Lower leg skin (tissue), 4 donors: ENCODE data around the gene PLCG2. TPM values are rescaled to one million over a fixed set of nuclear protein-coding genes. Genes with fewer than 3 reads are reported as not detected.

Experiments
- DNase-seq, 2 donors: peaks; one replicate each; pipeline ENCODE4 v3.0.0-alpha.2; 2019; ENCODE audit warnings: low spot score in 2 of 2
- H3K4me3 ChIP-seq: fragments of 200-600 bp; sonication (generic); 2 replicates; pipeline ENCODE4 v1.5.1; 2017; ENCODE audit warnings: mild to moderate bottlenecking, low read depth; ENCODE audit not compliant: poor library complexity, severe bottlenecking
- POLR2A ChIP-seq, 2 donors: fragments of 450-650 bp; IDR thresholded peaks; one replicate each; pipeline ENCODE4 v1.6.1; 2016 to 2017; ENCODE audit warnings: antibody characterized with exemption in 2 of 2, mild to moderate bottlenecking in 1 of 2, moderate library complexity in 1 of 2
- whole genome bisulfite sequencing, 2 donors: methylation state at CpG; one replicate each; pipeline ENCODE4 v1.1.5; 2018; 5-methylcytosine and 5-hydroxymethylcytosine counted together
- intact Hi-C: fragments of 100-400 bp; cut with DNase I; formaldehyde crosslinking; loops from one replicate; pipeline ENCODE4 v1.15.0; 2023; ENCODE audit warnings: low total_unique reads
- total RNA-seq, 4 donors: library from RNA; depleted of rRNA; stranded (reverse); fragments of >200 nt; gene quantifications; one replicate each; pipeline ENCODE4 v1.1.0, GENCODE V29; 2016
- TF ChIP-seq, protein P1 (sequence below), 3 donors: fragments of 450-650 bp; IDR thresholded peaks; one replicate each; pipeline ENCODE4 v1.5.1; 2016; ENCODE audit warnings: antibody characterized with exemption in 3 of 3, mild to moderate bottlenecking in 3 of 3, moderate library complexity in 2 of 3

Gene PLCG2
- total RNA-seq, 4 donors from 2014 or later = 7.0 to 14.1 (median 10.2) TPM

DNA sequence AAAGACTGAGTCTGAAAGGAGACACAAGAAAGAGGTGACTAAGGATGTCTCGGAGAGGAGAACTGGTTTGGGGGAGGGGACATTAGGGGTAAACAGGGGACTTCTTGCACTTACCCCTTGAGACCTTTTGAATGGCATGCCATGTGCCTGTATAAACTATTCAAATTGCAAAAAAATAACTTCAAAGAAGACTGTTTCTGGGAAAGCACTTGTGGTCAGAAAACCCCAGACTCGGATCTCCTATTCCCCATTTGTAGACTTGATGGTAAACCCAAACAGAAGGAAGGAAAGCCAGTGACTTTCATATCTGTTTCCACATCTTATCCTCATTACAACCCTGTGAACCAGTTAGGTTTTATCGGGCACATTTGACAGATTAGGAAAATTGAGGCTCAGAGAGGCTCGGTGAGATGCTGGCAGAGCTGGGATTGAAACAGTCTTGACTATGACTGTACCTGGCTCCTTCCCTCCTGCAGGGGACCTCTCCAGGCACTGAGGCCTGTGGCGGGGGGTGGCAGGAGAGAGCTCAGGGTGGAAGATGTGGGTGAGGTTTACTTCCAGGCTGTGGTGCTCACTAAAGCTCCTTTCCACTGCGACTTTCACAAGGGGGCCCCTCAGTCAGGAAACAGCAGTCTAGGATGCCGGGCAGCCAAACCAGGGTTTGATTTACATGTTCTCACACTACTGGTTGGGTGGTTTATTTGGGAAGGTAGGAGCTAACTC lies 30.5 kb upstream of the PLCG2 start:
- intact Hi-C loops = no loop called here
- DNase-seq = no peak
- TF ChIP-seq, protein P1, sequence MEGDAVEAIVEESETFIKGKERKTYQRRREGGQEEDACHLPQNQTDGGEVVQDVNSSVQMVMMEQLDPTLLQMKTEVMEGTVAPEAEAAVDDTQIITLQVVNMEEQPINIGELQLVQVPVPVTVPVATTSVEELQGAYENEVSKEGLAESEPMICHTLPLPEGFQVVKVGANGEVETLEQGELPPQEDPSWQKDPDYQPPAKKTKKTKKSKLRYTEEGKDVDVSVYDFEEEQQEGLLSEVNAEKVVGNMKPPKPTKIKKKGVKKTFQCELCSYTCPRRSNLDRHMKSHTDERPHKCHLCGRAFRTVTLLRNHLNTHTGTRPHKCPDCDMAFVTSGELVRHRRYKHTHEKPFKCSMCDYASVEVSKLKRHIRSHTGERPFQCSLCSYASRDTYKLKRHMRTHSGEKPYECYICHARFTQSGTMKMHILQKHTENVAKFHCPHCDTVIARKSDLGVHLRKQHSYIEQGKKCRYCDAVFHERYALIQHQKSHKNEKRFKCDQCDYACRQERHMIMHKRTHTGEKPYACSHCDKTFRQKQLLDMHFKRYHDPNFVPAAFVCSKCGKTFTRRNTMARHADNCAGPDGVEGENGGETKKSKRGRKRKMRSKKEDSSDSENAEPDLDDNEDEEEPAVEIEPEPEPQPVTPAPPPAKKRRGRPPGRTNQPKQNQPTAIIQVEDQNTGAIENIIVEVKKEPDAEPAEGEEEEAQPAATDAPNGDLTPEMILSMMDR (IDR thresholded peaks at IDR 0.05) = no peak
- TF ChIP-seq POLR2A (IDR thresholded peaks at IDR 0.05) = no peak
- H3K4me3 ChIP-seq = no peak overlapping the region
- WGBS, 2 donors = 73 to 74% methylated on average over 7 of the region's 7 CpGs

DNA sequence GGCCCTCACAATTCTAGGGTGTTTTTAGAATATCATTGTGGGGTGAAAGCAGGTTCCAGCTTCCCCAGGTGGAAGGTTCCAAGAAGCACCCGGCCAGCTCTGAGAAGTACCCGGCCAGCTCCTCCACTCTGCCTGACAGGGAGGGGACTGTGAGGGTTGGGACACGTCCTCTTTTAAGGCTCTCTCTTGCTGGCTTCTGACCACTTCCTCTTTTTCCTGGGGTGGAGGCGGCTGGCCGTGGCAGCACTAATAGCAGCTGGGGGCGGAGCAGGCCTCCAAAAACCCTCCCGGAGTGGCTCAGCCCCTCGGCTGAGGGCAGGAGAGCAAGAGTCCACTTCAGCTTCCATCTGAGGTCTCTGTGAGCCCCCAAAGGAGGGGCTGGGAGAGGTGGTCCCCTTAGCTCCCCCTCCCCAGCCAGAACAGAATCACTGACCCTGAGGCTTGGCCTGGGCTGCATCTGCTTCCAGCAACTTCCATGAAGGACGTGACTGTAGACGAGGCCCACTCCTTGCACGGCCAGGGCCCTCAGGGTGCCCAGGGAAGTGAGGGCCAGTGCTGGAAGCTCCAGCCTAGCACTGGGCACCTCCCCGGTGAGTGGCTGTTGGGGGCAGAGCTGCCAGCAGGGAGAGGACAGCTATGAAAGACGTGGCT lies 26.7 kb upstream of the PLCG2 start:
- TF ChIP-seq, protein P1 (IDR thresholded peaks at IDR 0.05) = no peak
- TF ChIP-seq POLR2A (IDR thresholded peaks at IDR 0.05) = no peak
- intact Hi-C loops = no loop called here
- H3K4me3 ChIP-seq = no peak overlapping the region
- peak; percentile 53 to 87 for DNase-seq
- 58 to 59% methylated on average over 9 to 13 of the region's 13 CpGs for WGBS, 2 donors

DNA sequence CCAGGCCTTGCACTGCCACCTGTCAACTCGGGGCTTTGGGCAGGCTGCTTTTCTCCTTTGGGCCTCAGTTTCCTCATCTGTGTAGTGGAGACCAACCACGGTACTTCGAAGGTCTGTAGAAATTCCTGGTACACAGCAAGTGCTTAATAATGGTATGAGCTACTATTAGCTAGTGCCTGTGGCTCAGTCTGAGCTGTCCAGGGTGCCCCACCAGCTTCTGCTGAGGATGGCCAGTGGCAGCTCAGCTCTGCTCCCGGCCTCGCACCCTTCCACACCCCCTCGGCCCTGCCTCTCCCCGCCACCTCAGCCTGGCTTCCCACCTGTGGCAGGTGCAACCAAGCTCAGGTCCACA lies 26.2 kb upstream of the PLCG2 start:
- intact Hi-C loops = no loop called here

DNA sequence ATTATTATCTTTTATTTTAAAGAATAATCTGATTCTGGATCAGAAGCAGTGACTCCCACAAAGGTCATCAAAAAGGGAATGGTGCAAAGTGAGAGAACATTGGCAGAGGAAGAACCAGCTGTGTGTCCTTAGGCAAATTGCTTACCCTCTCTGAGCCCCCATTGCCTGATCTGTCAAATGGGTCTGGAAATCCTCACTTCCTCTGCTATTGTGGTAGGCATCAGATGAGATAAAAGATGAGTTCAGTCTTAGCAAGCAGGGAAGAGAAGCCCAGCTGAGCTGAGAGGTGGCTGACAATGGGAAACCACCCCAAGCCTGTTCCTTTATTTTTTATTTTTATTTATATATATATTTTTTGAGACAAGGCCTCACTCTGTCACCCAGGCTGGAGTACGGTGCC lies 24.2 kb upstream of the PLCG2 start:
- no peak overlapping the region for H3K4me3 ChIP-seq
- TF ChIP-seq, protein P1 (IDR thresholded peaks at IDR 0.05) = no peak
- no peak for TF ChIP-seq POLR2A (IDR thresholded peaks at IDR 0.05)
- WGBS, 2 donors = 84 to 90% methylated on average over 1 of the region's 1 CpG
- no peak for DNase-seq
- intact Hi-C loops = no loop called here

More for the DNA sequence above, 26.2 kb upstream of the PLCG2 start:
- H3K4me3 ChIP-seq = no peak overlapping the region
- 89 to 90% methylated on average over 7 of the region's 7 CpGs for WGBS, 2 donors
- TF ChIP-seq POLR2A (IDR thresholded peaks at IDR 0.05) = no peak
- TF ChIP-seq, protein P1 (IDR thresholded peaks at IDR 0.05) = no peak
- no peak for DNase-seq

DNA sequence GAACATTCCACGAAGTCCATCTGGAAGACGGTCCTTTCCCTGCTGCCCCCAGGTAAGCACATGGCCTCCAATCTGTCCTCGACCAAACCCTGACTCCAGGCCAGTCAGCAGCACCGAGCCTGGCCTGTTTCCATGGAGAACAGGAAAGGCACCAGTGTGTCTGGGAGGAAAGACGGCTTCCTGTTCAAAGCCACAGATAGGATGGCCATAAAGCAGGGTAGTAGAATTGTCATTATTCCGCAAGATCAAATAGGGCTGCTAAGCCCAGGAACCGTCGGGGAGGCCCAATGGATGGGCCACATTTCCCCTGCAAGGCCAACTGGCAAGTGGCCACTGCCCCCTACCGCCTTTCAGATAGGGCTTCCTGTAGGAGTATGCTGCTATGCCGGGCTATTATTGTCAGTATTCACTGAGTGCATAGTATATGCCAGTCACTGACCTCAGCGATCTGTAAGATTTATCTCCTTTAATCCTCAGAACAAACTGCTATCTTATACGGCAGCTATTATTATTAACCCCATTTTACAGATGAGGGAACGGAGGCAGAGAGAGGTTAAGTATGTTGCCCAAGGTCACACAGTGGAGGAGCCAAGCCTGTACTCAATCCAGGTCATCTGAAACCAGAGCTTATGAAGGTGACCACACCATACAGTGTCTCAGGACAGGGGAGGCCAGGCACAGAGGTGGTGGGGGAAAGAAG lies 23.0 kb upstream of the PLCG2 start:
- intact Hi-C loops = no loop called here
- 56 to 65% methylated on average over 13 of the region's 13 CpGs for WGBS, 2 donors
- no peak for TF ChIP-seq POLR2A (IDR thresholded peaks at IDR 0.05)
- TF ChIP-seq, protein P1 (IDR thresholded peaks at IDR 0.05) = no peak
- DNase-seq = peak in 1 of 2 donors; percentile 86
- H3K4me3 ChIP-seq = no peak overlapping the region
